Measurements from ENCODE around the gene GFI1B. TPM values are rescaled to one million over a fixed set of nuclear protein-coding genes. Genes with fewer than 3 reads are reported as not detected.

The GFI1B gene
- total and polyA plus RNA-seq, 10 of the 15 experiments (the other 5 are each of a cell fraction or from before 2014, with no cell fraction given) = 0.04 to 0.11 (median 0.05) TPM; not detected in 7

DNA sequence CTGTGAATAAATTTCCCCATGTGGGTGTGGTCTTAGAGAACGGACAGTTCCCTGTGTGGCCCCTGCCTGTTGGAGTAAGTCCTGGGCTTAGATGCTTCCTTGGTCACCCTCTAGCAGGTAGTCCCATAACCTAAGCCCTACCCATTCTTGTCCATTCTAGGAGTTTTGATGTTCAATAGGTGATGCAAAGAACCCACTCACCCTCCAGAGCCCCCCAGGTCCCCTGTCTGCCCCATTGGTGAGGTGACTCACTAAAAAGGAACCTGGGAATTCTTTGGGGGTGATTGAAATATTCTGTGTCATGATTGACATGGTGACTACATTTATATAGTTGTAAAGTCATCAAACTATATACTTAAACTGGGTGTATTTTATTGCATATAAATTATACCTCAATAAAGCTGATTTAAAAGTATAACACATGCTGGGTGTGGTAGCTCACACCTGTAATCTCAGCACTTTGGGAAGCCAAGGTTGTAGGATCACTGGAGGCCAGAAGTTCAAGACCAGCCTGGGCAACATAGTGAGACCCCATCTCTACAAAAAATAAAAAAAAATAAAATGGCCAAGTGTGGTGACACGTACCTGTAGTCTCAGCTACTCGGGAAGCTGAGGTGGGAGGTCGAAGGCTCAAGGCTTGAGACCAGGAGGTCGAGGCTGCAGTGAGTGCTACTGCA lies 31.6 kb downstream of the GFI1B start:
- no TSS peak for BruUV-seq (replicated peaks)
- no peak overlapping the region for H3K27ac ChIP-seq (ENCODE audit: control insufficient read depth, insufficient read depth)
- ChIA-PET POLR2A (no interaction called here), SMC1A (ENCODE audit: uncharacterized antibody, unreplicated experiment) (no interaction called here), RAD21 (ENCODE audit: unreplicated experiment) (no interaction called here), CTCF (interaction anchor here (4.4 kb wide), 1 partner anchor 12 kb away, joined by 31 read pairs; no protein-coding TSS in a partner anchor)
- no peak overlapping the region for H3K9ac ChIP-seq (ENCODE audit: control insufficient read depth, insufficient read depth, low read length)
- in situ Hi-C loops (cut with MboI) = no loop called here
- no peaks in the 10 kb centered on the region for H4K20me1 ChIP-seq (ENCODE audit: control insufficient read depth, insufficient read depth)
- H3K4me1 ChIP-seq (ENCODE audit: control insufficient read depth, insufficient read depth, low read length) = no peaks in the 10 kb centered on the region
- H3K27me3 ChIP-seq (replicated peaks in 1 of 2; ENCODE audit: control insufficient read depth in 2 of 2, insufficient read depth in 2 of 2, low read length in 1 of 2) = no peaks in the 10 kb centered on the region; a peak in 2 of 4 replicates
- FAIRE-seq (no peak), ATAC-seq (no peak), DNase-seq (ENCODE audit: low read depth, low spot score) (no peak)
- H3K4me3 ChIP-seq = no peak overlapping the region
- TF ChIP-seq ATF7 (IDR thresholded peaks at IDR 0.05; ENCODE audit: low read depth) (no peak), IKZF1 (conservative IDR thresholded peaks at IDR 0.05) (no peak), POLR2A (IDR thresholded peaks at IDR 0.05; ENCODE audit: low read depth, low read length) (no peak), BHLHE40 (IDR thresholded peaks at IDR 0.05; ENCODE audit: borderline replicate concordance in 1 of 2, low read depth in 2 of 2, low read length in 1 of 2) (no peak), SPI1 (IDR thresholded peaks at IDR 0.05; ENCODE audit: borderline replicate concordance, insufficient read depth, low read depth, low read length) (no peak), NR2F1 (conservative IDR thresholded peaks at IDR 0.05) (no peak), MEF2B (IDR thresholded peaks at IDR 0.05; ENCODE audit: partially characterized antibody, poor library complexity, severe bottlenecking) (no peak)
- TF ChIP-seq, protein P1, sequence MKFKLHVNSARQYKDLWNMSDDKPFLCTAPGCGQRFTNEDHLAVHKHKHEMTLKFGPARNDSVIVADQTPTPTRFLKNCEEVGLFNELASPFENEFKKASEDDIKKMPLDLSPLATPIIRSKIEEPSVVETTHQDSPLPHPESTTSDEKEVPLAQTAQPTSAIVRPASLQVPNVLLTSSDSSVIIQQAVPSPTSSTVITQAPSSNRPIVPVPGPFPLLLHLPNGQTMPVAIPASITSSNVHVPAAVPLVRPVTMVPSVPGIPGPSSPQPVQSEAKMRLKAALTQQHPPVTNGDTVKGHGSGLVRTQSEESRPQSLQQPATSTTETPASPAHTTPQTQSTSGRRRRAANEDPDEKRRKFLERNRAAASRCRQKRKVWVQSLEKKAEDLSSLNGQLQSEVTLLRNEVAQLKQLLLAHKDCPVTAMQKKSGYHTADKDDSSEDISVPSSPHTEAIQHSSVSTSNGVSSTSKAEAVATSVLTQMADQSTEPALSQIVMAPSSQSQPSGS (IDR thresholded peaks at IDR 0.05; ENCODE audit: low read length) = no peak
- TF ChIP-seq, protein P2, sequence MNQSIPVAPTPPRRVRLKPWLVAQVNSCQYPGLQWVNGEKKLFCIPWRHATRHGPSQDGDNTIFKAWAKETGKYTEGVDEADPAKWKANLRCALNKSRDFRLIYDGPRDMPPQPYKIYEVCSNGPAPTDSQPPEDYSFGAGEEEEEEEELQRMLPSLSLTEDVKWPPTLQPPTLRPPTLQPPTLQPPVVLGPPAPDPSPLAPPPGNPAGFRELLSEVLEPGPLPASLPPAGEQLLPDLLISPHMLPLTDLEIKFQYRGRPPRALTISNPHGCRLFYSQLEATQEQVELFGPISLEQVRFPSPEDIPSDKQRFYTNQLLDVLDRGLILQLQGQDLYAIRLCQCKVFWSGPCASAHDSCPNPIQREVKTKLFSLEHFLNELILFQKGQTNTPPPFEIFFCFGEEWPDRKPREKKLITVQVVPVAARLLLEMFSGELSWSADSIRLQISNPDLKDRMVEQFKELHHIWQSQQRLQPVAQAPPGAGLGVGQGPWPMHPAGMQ (IDR thresholded peaks at IDR 0.05; ENCODE audit: borderline replicate concordance) = no peak
- TF ChIP-seq, protein P3, sequence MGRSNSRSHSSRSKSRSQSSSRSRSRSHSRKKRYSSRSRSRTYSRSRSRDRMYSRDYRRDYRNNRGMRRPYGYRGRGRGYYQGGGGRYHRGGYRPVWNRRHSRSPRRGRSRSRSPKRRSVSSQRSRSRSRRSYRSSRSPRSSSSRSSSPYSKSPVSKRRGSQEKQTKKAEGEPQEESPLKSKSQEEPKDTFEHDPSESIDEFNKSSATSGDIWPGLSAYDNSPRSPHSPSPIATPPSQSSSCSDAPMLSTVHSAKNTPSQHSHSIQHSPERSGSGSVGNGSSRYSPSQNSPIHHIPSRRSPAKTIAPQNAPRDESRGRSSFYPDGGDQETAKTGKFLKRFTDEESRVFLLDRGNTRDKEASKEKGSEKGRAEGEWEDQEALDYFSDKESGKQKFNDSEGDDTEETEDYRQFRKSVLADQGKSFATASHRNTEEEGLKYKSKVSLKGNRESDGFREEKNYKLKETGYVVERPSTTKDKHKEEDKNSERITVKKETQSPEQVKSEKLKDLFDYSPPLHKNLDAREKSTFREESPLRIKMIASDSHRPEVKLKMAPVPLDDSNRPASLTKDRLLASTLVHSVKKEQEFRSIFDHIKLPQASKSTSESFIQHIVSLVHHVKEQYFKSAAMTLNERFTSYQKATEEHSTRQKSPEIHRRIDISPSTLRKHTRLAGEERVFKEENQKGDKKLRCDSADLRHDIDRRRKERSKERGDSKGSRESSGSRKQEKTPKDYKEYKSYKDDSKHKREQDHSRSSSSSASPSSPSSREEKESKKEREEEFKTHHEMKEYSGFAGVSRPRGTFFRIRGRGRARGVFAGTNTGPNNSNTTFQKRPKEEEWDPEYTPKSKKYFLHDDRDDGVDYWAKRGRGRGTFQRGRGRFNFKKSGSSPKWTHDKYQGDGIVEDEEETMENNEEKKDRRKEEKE (IDR thresholded peaks at IDR 0.05) = no peak
- TF ChIP-seq, protein P4, sequence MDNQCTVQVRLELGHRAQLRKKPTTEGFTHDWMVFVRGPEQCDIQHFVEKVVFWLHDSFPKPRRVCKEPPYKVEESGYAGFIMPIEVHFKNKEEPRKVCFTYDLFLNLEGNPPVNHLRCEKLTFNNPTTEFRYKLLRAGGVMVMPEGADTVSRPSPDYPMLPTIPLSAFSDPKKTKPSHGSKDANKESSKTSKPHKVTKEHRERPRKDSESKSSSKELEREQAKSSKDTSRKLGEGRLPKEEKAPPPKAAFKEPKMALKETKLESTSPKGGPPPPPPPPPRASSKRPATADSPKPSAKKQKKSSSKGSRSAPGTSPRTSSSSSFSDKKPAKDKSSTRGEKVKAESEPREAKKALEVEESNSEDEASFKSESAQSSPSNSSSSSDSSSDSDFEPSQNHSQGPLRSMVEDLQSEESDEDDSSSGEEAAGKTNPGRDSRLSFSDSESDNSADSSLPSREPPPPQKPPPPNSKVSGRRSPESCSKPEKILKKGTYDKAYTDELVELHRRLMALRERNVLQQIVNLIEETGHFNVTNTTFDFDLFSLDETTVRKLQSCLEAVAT (IDR thresholded peaks at IDR 0.05) = no peak
- H3K79me2 ChIP-seq (ENCODE audit: control insufficient read depth, insufficient read depth, low read length) = no peaks in the 10 kb centered on the region
- H3K4me2 ChIP-seq (ENCODE audit: control insufficient read depth, insufficient read depth) = no peak overlapping the region
- H3K9me3 ChIP-seq (replicated peaks; ENCODE audit: control insufficient read depth, insufficient read depth, low read length) = no peaks in the 10 kb centered on the region; the same call in 2 of the 3 replicates
- no peaks in the 10 kb centered on the region for H3K36me3 ChIP-seq (ENCODE audit: control insufficient read depth in 2 of 2, insufficient read depth in 2 of 2, low read length in 1 of 2)
- no peak overlapping the region for H2AFZ ChIP-seq (ENCODE audit: control insufficient read depth, low read depth, low read length)
- 52% methylated on average over 5 of the region's 5 CpGs for WGBS (ENCODE audit: insufficient coverage, insufficient replicate concordance, low lambda C conversion rate, missing lambda C conversion rate)
- intact Hi-C loops (cut with micrococcal nuclease; ENCODE audit: unreplicated experiment) = no loop called here

Data from GM12878 (cell line).